Adrenal gland (tissue), 5 donors: ENCODE data around the gene HDDC3.

ENCODE experiments used
- POLR2A ChIP-seq, 2 donors: fragments of 450-650 bp; IDR thresholded peaks; one replicate each; pipeline ENCODE4 v1.6.1; 2017; ENCODE audit warnings: antibody characterized with exemption in 2 of 2, mild to moderate bottlenecking in 2 of 2, moderate library complexity in 1 of 2
- TF ChIP-seq, protein P1 (sequence below), 6 experiments: fragments of 450-650 bp in 4 of 6; fragments of 200-600 bp in 2 of 6; sonication (generic) in 1 of 6; IDR thresholded peaks; 1 replicate in 5 of 6; 2 replicates in 1 of 6; pipeline versions ENCODE4 v1.5.1 to v1.8.0; 2016 to 2021; ENCODE audit warnings: antibody characterized with exemption in 6 of 6, mild to moderate bottlenecking in 2 of 6, moderate library complexity in 1 of 6
- donor health status: DM: no; HTN: no; CAD: no.

- TF ChIP-seq, protein P1, sequence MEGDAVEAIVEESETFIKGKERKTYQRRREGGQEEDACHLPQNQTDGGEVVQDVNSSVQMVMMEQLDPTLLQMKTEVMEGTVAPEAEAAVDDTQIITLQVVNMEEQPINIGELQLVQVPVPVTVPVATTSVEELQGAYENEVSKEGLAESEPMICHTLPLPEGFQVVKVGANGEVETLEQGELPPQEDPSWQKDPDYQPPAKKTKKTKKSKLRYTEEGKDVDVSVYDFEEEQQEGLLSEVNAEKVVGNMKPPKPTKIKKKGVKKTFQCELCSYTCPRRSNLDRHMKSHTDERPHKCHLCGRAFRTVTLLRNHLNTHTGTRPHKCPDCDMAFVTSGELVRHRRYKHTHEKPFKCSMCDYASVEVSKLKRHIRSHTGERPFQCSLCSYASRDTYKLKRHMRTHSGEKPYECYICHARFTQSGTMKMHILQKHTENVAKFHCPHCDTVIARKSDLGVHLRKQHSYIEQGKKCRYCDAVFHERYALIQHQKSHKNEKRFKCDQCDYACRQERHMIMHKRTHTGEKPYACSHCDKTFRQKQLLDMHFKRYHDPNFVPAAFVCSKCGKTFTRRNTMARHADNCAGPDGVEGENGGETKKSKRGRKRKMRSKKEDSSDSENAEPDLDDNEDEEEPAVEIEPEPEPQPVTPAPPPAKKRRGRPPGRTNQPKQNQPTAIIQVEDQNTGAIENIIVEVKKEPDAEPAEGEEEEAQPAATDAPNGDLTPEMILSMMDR (IDR thresholded peaks at IDR 0.05): no peak
- TF ChIP-seq POLR2A (IDR thresholded peaks at IDR 0.05): no peak
Measured at GRCh38 chr15:90946941-90947576, 14.7 kb upstream of the HDDC3 start.
